GM23248 (cell line): ENCODE data around the gene COX17. TPM values are rescaled to one million over a fixed set of nuclear protein-coding genes. Genes with fewer than 3 reads are reported as not detected.

Experiments used
- DNase-seq: peaks from one replicate; pipeline ENCODE4 v3.0.0-alpha.2; 2015
- H2AFZ ChIP-seq: fragments of 200-600 bp; sonication (generic); 2 replicates; pipeline ENCODE4 v1.6.1; 2016; ENCODE audit warnings: antibody characterized with exemption
- H3F3A ChIP-seq: fragments of 200-600 bp; sonication (generic); 2 replicates; pipeline ENCODE4 v1.6.1; 2016; ENCODE audit warnings: mild to moderate bottlenecking, antibody characterized with exemption, mixed run types; ENCODE audit not compliant: insufficient read depth
- H3K27ac ChIP-seq: fragments of 200-600 bp; sonication (generic); 2 replicates; pipeline ENCODE4 v1.5.1; 2016; ENCODE audit warnings: mild to moderate bottlenecking
- H3K27me3 ChIP-seq: fragments of 200-600 bp; sonication (generic); replicated peaks from 2 replicates; pipeline ENCODE4 v1.6.1; 2016; ENCODE audit warnings: mild to moderate bottlenecking; ENCODE audit not compliant: insufficient read depth
- H3K36me3 ChIP-seq: fragments of 200-600 bp; sonication (generic); 2 replicates; pipeline ENCODE4 v1.6.1; 2016; ENCODE audit warnings: low read depth, mild to moderate bottlenecking
- H3K4me1 ChIP-seq: fragments of 200-600 bp; sonication (generic); 2 replicates; pipeline ENCODE4 v1.6.1; 2016; ENCODE audit warnings: mild to moderate bottlenecking; ENCODE audit not compliant: insufficient read depth
- H3K4me2 ChIP-seq: fragments of 200-600 bp; sonication (generic); one replicate; pipeline ENCODE4 v1.6.1; 2016; ENCODE audit warnings: mild to moderate bottlenecking; ENCODE audit not compliant: unreplicated experiment
- H3K4me3 ChIP-seq: fragments of 200-600 bp; sonication (generic); 2 replicates; pipeline ENCODE4 v1.5.1; 2016; ENCODE audit warnings: mild to moderate bottlenecking
- H3K79me2 ChIP-seq: fragments of 200-600 bp; sonication (generic); 2 replicates; pipeline ENCODE4 v1.6.1; 2016; ENCODE audit warnings: mild to moderate bottlenecking; ENCODE audit not compliant: insufficient read depth
- H3K9ac ChIP-seq: fragments of 200-600 bp; sonication (generic); 2 replicates; pipeline ENCODE4 v1.6.1; 2016; ENCODE audit warnings: mild to moderate bottlenecking
- H3K9me2 ChIP-seq: fragments of 200-600 bp; sonication (generic); 2 replicates; pipeline ENCODE4 v1.6.1; 2016; ENCODE audit warnings: mixed run types, mild to moderate bottlenecking, moderate library complexity; ENCODE audit not compliant: insufficient read depth
- H3K9me3 ChIP-seq: fragments of 200-600 bp; sonication (generic); one replicate; pipeline ENCODE4 v1.6.1; 2017; ENCODE audit warnings: low read depth
- H4K20me1 ChIP-seq: fragments of 200-600 bp; sonication (generic); 2 replicates; pipeline ENCODE4 v1.6.0; 2016; ENCODE audit not compliant: insufficient read depth
- EZH2 ChIP-seq: fragments of 200-600 bp; sonication (generic); IDR thresholded peaks from 2 replicates; pipeline ENCODE4 v1.6.1; 2018; ENCODE audit warnings: antibody characterized with exemption, mild to moderate bottlenecking; ENCODE audit not compliant: insufficient read depth, poor library complexity, severe bottlenecking
- EZH2phosphoT487 ChIP-seq: fragments of 200-600 bp; sonication (generic); IDR thresholded peaks from 2 replicates; pipeline ENCODE4 v1.6.1; 2018; ENCODE audit warnings: antibody characterized with exemption, moderate library complexity, mild to moderate bottlenecking, low read depth; ENCODE audit not compliant: insufficient read depth
- WGBS, 2 experiments: methylation state at CpG; one replicate each; pipeline ENCODE4 v1.1.6; 2015 to 2017; ENCODE audit warnings: low lambda C conversion rate in 2 of 2, low coverage in 1 of 2; ENCODE audit errors: missing lambda C conversion rate in 2 of 2; 5-methylcytosine and 5-hydroxymethylcytosine counted together
- in situ Hi-C: fragments of 300-500 bp; cut with MboI; formaldehyde crosslinking; loops from 2 replicates; pipeline ENCODE4 v1.15.0; 2020
- polyA plus RNA-seq: library from polyadenylated mRNA; unstranded; fragments of >200 nt; fragmentation: Nextera tagmentation; extraction: Ambion mirVana; gene quantifications from 2 replicates; pipeline ENCODE4 v1.2.1, GENCODE V29; 2016
- total RNA-seq: library from RNA; depleted of rRNA; stranded (reverse); fragments of >200 nt; shearing (Covaris generic); gene quantifications from 2 replicates; pipeline ENCODE4 v1.2.3, GENCODE V29; 2014

The COX17 gene
- total and polyA plus RNA-seq, 2 experiments from 2014 or later: 7.0 to 53.3 TPM

- no peaks in the 10 kb centered on the region for H3K9me3 ChIP-seq
- peaks cover 22% of the 10 kb centered on the region for H3K4me1 ChIP-seq
- H3K9ac ChIP-seq: no peak overlapping the region
- no peak overlapping the region for H3K27ac ChIP-seq
- H4K20me1 ChIP-seq: no peaks in the 10 kb centered on the region
- H3K27me3 ChIP-seq: no peaks in the 10 kb centered on the region
- peak overlapping the region; percentile 72; the same call in 1 of the 2 replicates for H2AFZ ChIP-seq
- no peaks in the 10 kb centered on the region for H3K79me2 ChIP-seq
- H3K4me3 ChIP-seq: no peak overlapping the region
- no peak for TF ChIP-seq EZH2phosphoT487
- no peak for TF ChIP-seq EZH2
- WGBS, 2 experiments: 74 to 80% methylated on average over 3 of the region's 3 CpGs
- peaks cover 6% of the 10 kb centered on the region; the same call in 1 of the 2 replicates for H3F3A ChIP-seq
- no peak for DNase-seq
- no peaks in the 10 kb centered on the region for H3K9me2 ChIP-seq
- H3K36me3 ChIP-seq: no peaks in the 10 kb centered on the region
- in situ Hi-C loops: no loop called here
- H3K4me2 ChIP-seq: no peak overlapping the region
These were observed 45.7 kb downstream of the COX17 start for GRCh38 chr3:119631516-119631915.

DNA sequence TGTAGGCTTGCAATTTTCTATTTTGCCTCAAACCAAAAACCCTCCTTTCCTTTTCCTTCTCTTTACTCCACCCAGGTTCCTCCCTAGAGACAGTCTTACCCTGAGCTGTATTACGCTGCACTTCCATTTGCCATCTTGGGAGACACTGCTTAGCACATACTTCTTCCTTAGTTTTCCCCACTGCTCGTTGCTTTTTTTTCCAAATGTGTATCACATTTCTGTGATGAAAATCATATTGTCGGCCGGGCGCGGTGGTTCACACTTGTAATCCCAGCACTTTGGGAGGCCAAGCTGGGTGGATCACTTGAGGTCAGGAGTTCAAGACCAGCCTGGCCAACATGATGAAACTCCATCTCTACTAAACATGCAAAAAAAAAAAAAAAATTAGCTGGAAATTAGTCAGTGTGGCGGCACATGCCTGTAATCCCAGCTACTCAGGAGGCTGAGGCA is 46.3 kb downstream of the COX17 start:
- Histone ChIP-seq H3K4me1 (peaks cover 16% of the 10 kb centered on the region), H3K27me3 (no peaks in the 10 kb centered on the region), H3K9me3 (no peaks in the 10 kb centered on the region), H3K4me2 (no peak overlapping the region), H3K9me2 (no peaks in the 10 kb centered on the region), H3K79me2 (no peaks in the 10 kb centered on the region), H3K4me3 (no peak overlapping the region), H4K20me1 (no peaks in the 10 kb centered on the region), H2AFZ (peak overlapping the region; percentile 72), H3K9ac (no peak overlapping the region), H3K36me3 (no peaks in the 10 kb centered on the region), H3F3A (no peaks in the 10 kb centered on the region), H3K27ac (no peak overlapping the region)
- DNase-seq: no peak
- in situ Hi-C loops: no loop called here
- no peak for TF ChIP-seq EZH2phosphoT487
- TF ChIP-seq EZH2: no peak
- WGBS, 2 experiments: 90% methylated on average over 7 of the region's 7 CpGs

DNA sequence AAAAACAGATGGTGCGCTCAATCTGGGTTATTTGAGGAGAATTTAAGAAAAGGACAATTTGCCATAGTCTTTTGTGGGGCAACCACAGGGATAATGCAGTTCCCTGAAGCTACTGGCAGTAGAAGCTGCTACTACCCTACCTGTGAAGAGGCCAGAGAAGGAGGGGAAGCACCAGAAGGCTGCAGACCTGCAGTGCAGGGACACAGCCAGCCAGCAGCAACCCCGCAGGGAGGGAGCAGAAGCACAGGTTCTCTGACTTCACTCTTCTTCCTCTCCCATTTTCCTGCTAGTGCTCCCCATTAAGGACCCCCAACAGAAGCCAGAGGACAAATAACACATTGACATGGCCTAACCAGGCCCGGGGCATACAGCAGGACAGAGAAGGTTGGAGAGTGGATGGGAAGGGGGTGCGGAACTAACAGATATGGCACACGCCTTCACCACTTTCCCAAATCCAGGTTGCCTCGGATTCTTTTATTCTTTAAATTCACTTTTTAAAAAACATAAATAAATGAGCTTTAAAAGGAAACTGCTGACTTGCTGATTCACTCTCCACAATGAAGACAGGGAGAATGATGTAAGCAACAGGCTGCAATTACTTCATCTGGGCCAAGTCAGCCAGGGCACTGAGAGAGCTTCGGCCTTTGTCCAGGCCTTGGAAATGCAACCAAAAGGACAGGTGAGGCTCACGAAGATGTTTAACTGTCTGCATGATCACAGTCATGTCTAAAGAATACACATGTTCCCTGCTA is 46.9 kb downstream of the COX17 start:
- TF ChIP-seq EZH2 (no peak), EZH2phosphoT487 (no peak)
- in situ Hi-C loops: no loop called here
- Histone ChIP-seq H3K9ac (peak overlapping the region; percentile 30; the same call in 1 of the 2 replicates), H3K4me2 (no peak overlapping the region), H3K9me3 (no peaks in the 10 kb centered on the region), H3K79me2 (no peaks in the 10 kb centered on the region), H2AFZ (peak overlapping the region; percentile 72), H3K4me1 (peaks cover 14% of the 10 kb centered on the region), H3K36me3 (no peaks in the 10 kb centered on the region), H4K20me1 (no peaks in the 10 kb centered on the region), H3K27me3 (no peaks in the 10 kb centered on the region), H3K9me2 (no peaks in the 10 kb centered on the region), H3F3A (no peaks in the 10 kb centered on the region), H3K27ac (no peak overlapping the region), H3K4me3 (no peak overlapping the region)
- WGBS, 2 experiments: 74 to 83% methylated on average over 8 of the region's 8 CpGs
- peak; percentile 81 for DNase-seq

DNA sequence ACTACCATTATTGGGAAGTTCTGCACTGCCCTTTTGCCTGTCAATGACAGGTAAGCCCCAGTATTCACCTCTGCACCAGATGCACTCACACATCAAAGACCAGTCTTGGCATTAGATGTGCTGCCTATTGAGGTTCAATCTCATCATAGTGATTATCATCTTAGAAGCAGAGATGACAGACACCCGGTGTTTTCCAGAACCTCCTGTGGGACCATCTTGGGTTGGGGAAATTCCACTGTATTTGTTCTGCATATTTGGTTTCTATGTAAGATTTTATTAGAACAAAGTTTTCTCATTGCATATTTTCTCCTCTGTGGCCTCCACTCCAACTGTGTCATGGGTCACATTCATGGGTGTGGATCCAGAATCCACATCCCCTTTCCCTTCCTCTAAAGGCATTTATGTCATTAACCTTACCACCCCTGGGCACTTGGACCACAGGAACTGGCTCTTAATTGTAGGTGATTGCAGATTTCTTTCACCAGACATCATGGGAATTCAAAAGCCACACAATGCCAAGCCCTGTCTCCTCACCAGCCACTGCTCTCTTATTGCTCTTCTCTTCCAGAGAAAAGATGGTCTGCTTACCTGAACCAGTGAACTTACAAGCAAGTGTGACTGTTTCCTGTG is 48.3 kb downstream of the COX17 start:
- Histone ChIP-seq H3K79me2 (no peaks in the 10 kb centered on the region), H3K4me2 (peak overlapping the region; percentile 15), H3F3A (no peaks in the 10 kb centered on the region), H3K27me3 (no peaks in the 10 kb centered on the region), H3K9me3 (no peaks in the 10 kb centered on the region), H3K4me1 (peaks cover 14% of the 10 kb centered on the region), H3K9ac (no peak overlapping the region), H3K4me3 (no peak overlapping the region), H3K27ac (no peak overlapping the region), H3K36me3 (no peaks in the 10 kb centered on the region), H3K9me2 (no peaks in the 10 kb centered on the region), H4K20me1 (no peaks in the 10 kb centered on the region), H2AFZ (no peak overlapping the region)
- in situ Hi-C loops: no loop called here
- 56% methylated on average over 1 of the region's 1 CpG for WGBS, 2 experiments
- DNase-seq: no peak
- TF ChIP-seq EZH2: no peak
- TF ChIP-seq EZH2phosphoT487: no peak
